HPDE6-E6E7 (cell line): ENCODE measurements around the gene HLA-DMB.
"Not testable (repeated sequence)": the region's sequence is repeated elsewhere in the genome, so short reads cannot be mapped to it uniquely, and the experiment has no call there.

Experiments used
- DNase-seq: peaks from one replicate; pipeline ENCODE4 v3.0.0; 2011; ENCODE audit warnings: missing footprints; ENCODE audit errors: extremely low spot score

The HLA-DMB gene

GRCh38 chr6:32950010-32950409 lies 9.2 kb upstream of the HLA-DMB start:
- no peak for DNase-seq

GRCh38 chr6:32949113-32949512 lies 8.3 kb upstream of the HLA-DMB start:
- DNase-seq = no peak

- DNase-seq = no peak
Measured at GRCh38 chr6:32947552-32948465, 7.0 kb upstream of the HLA-DMB start.

- DNase-seq = no peak
Measured at GRCh38 chr6:32946893-32947292, 6.1 kb upstream of the HLA-DMB start.

GRCh38 chr6:32945953-32946352 lies 5.1 kb upstream of the HLA-DMB start:
- DNase-seq = no peak

GRCh38 chr6:32945108-32945760 lies 4.4 kb upstream of the HLA-DMB start:
- DNase-seq = no peak

- no peak for DNase-seq
Measured at GRCh38 chr6:32943864-32944649, 3.2 kb upstream of the HLA-DMB start.

- DNase-seq = not testable (repeated sequence)
Measured at GRCh38 chr6:32942555-32943123, 1.8 kb upstream of the HLA-DMB start.

GRCh38 chr6:32941214-32941768 lies 463 bp upstream of the HLA-DMB start:
- no peak for DNase-seq

- no peak for DNase-seq
Measured at GRCh38 chr6:32938494-32938893, 2.3 kb downstream of the HLA-DMB start.

- DNase-seq = no peak
Measured at GRCh38 chr6:32937230-32937633, 3.6 kb downstream of the HLA-DMB start.

- DNase-seq = no peak
Measured at GRCh38 chr6:32936239-32937152, 4.3 kb downstream of the HLA-DMB start.

GRCh38 chr6:32935551-32936238 lies 5.1 kb downstream of the HLA-DMB start:
- no peak for DNase-seq

- DNase-seq = peak; percentile 77
Measured at GRCh38 chr6:32933661-32934085, 7.2 kb downstream of the HLA-DMB start.

- no peak for DNase-seq
Measured at GRCh38 chr6:32932132-32932868, 8.5 kb downstream of the HLA-DMB start.

GRCh38 chr6:32931211-32931610 lies 9.6 kb downstream of the HLA-DMB start:
- DNase-seq = no peak

- DNase-seq = no peak
Measured at GRCh38 chr6:32922083-32922482, 18.7 kb downstream of the HLA-DMB start.

- no peak for DNase-seq
Measured at GRCh38 chr6:32920715-32921114, 20.1 kb downstream of the HLA-DMB start.

- no peak for DNase-seq
Measured at GRCh38 chr6:32912951-32913350, 27.9 kb downstream of the HLA-DMB start.
